Effector CD8-positive, alpha-beta T cell (primary cell): Measurements from ENCODE around the gene SLC7A14.

ENCODE experiments used
- DNase-seq: peaks from one replicate; lab custom pipeline; 2025; lab: John Stamatoyannopoulos, UW
- total RNA-seq, 4 experiments: gene quantifications; one replicate each; lab custom pipeline; 2026; lab: John Stamatoyannopoulos, UW

Gene SLC7A14
- 0 reads per million in 4 experiments for total RNA-seq

DNA sequence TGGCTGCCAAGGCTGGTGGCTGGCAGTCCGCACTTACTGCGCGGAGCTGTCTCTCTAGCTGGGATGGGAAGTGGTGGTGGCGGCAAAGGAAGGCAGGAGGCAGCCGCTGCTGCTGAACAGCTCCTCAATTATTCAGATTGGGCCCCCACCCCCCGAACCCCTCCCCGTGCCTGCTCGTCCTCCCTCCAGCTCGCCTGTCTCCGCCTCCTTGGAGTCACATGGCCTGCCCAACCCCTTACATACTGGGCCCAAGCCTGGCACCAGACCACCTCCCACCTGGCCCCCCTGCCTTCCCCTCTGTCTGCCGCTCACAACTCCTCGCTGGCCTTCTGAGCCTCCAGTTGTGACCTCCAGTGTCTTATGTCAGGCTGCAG is at the start of gene SLC7A14:
TSS of gene SLC7A14 (minus strand) at position 139 of the 374 bp plus-strand sequence. CDS start 59,139 bp downstream, outside the sequence.
- no peak for DNase-seq

DNA sequence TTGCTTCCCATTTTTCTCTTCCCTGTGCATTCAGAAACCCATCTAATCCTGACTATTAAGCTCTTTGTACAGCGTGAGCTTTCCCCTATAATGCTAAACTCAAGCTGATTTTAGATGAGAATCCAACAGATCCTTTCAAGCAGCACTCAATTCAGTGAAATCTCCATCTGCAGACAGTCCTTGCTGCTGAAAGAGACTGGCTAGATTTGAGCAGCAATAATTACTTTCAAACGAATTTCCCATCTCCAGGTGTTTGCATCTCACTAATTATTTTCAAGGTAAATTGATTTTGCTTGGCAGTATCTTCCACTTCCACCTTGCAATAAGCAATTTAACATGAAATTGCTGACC is 49.5 kb upstream of the SLC7A14 start:
- no peak for DNase-seq

DNA sequence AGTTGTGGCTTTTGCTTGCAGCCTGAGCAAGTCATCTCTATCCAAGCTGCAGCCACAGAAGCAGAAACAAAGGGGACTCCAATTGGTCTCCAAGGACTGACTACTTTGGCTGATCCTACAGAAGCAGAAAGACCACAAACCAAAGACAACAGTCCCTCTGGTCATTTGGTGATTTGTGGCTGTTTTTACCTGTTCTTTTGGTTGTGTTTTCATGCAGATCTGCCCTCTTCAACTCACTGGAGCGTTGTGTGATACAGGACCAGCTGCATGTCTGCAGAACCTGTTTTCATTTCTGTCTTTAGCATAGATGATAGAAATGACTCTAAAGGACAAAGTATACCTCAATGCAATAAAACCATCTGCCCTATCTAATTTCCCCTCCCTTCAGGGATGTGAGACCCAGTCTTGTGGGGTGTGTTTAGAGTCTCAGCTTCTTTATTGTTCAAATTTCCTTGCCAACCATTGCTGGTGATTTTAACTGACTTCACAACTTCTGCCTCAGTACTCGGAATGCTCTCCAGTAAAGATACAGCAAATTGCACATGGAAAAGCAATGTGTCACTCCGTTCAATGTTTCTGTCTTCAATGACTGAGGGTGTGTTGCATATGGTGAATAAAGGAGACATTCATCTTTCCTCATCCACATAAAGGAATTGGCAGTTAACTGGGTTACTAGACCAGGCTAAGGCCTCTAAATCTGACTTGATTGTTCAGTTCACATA is 48.9 kb upstream of the SLC7A14 start:
- DNase-seq = no peak

DNA sequence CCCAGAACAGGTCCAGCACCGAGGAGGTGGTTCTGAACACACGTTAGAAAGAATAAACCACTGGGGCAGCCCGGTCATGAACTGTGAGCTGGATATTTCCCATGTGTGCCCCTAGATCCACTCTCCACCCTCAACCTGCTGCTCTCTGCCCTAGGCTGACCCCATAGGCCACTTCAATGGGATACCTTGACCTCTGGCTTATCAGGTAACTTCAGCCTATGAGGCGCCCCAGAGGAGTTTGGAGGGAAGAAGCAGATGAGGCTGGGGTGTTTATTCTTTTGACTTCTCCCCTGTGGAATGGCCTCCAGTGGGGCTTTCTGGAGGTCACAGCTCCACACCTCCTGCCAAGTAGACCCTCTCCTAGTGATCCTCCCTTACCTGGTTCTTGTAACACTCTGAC is 47.7 kb upstream of the SLC7A14 start:
- DNase-seq = no peak

DNA sequence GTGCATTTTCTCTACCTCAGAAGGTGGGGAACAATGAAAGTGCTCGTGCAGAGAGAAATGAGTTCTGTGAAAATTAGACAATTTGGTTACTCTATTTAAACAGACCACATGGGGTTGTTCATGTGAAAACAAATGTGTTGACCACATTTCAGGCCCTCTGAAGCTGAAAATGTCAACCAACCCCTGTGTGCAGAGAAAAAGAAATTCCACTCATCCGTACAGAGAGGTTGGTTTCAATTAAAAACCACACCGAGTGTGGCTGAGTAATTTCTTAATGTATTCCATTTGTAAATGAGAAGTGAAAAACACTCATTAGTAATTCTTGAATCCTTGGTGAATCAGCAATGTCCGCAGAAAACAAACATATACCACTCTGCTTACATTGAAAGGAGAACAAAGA is 46.9 kb upstream of the SLC7A14 start:
- no peak for DNase-seq

DNA sequence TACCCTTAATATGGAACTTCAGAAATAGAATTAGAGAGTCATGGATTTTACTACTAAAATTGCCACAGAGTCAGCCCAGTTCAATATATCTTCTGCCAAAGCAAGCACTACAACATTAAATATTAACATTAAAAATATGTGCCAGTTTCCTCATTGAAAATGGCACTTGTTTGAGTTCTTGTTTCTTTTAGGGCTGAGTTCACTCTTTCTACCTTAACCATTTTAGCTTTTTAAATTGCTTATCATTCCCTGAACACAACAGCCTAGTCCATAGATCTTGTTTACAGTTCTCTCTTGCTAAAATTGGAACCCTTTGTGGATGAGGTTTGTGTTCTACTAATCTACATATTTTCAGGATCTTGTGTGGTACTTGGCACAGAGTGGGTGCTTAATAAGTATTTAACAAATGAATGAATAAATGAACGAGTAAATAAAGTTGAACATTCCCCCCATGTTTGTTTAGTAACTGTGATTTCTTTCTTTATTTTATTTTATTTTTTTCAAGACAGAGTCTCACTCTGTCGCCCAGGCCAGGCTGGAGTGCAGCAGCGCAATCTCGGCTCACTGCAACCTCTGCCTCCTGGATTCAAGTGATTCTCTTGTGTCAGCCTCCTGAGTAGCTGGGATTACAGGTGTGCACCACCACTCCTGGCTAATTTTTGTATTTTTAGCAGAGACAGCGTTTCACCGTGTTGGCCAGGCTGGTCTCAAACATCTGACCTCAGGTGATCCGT is 46.0 kb upstream of the SLC7A14 start:
- DNase-seq = no peak

DNA sequence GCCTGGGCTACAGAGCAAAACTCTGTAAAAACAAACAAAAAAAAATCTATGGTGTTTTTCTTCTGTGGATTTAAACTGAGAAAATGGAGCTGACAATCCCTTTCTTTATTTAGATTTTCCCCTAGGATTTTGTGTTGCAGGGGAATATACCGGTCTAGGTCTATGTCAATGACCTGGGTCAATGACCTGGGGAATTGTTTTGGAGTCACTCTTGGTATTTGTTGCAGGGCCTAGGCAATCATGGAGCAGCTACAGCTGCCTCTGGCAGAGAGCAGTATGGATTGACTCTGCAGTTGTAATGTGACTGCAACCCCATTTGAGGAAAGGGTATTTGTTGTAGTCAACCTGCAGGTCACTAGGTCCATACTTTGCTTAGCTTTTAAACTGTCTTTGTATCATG is 37.6 kb upstream of the SLC7A14 start:
- DNase-seq = no peak

DNA sequence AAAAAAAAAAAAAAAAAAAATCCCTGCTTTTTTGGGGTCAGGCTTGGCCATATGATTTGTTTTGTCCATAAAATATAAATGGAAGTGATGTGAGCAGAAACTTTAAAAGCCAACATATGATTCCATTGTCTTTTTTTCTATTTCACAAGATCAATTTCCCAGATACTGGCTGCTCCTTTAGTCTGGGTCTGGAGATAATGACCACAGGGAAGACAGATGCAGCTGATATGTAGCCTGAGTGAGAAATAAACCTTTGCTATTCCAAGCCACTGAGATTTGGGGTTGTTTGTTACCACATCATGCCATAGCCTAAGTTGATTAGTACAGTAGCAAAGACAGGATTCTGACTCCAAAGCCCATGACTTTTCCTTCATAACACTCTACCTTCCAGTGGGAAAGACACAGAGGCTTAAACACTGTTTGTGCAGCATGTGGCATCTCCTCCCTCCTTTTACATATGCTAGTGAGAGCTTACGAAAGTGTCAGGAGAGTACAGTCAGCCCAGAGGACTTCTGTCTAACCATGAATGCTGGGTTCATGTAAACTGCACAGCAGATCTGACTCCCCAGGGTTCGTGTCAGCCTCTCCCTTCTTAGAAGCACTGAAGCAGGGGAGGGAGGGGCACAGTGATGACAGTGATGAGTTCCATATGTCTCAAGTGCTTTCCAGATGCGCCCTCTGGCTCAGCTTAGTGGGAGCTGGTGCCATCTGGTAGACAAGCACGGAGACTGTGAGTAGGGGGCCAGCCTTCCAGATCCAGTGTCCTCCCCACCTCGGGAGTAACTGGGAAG is 36.7 kb upstream of the SLC7A14 start:
- DNase-seq = no peak

DNA sequence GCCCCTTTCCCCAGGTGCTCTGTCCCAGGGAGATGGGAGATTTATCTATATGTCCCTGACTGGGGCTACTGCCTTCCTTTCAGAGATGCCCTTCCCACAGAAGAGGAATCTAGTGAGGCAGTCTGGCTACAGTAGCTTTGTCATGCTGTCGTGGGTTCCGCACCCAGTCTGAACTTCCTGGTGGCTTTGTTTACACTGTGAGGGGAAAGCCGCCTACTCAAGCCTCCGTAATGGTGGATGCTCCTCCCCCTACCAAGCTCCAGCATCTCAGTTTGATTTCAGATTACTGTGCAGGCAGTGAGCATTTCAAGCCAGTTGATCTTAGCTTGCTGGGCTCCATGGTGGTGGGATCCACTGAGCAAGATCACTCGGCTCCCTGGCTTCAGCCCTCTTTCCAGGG is 35.4 kb upstream of the SLC7A14 start:
- DNase-seq = no peak

DNA sequence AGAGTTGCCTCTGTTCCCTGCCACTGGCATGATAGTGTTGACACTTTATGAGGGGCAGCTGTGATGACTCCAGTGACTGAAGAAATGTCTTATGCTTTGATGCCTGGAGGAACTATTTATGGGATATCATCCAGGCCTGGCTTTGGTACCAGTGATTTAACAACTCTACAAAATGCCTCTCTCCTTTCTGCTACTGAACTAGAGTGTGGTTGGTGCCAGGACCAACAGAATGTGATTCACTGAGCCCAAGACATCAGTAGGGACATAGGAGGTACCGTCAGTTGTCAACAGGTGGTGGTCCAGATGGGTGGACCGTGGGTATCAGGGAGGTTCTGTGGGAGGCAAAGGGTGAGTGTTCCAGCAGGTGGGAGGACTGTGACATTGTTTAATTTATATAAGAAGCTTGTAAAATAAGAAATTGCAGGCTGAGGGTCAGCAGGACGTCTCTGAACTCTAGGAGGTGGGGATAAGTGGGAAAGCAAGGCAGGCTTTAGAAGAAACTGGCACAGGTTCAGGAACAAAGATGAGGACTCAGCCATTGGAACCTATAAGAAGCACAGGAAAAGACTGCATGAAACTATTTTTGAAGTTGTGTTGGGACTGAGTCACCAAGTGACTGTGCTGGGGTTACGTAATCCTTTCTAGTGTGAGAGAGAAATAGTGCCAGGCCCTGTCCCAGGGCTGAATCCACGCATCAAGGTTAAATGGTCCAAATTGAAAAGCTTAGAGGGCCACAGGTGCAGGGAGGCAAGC is 28.5 kb upstream of the SLC7A14 start:
- DNase-seq = no peak

DNA sequence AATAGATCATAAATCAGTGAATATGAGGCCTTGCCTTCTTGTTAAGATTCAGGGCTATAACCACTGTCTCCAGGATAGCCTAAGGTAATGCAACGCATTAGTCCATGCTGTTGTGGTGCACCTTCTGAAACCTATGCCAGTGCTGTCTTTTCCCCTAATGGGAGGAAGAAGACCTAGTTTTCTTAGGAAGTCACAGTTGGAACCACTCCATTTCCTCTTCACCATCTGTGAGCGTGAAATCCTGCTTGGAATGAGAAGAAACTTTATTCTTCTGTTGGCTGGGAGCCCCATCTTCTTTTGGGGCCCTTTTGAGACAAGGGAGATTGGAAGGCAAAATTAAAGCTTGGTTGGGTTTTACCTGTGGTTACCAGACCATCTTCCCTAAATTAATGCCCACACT is 25.9 kb upstream of the SLC7A14 start:
- no peak for DNase-seq

DNA sequence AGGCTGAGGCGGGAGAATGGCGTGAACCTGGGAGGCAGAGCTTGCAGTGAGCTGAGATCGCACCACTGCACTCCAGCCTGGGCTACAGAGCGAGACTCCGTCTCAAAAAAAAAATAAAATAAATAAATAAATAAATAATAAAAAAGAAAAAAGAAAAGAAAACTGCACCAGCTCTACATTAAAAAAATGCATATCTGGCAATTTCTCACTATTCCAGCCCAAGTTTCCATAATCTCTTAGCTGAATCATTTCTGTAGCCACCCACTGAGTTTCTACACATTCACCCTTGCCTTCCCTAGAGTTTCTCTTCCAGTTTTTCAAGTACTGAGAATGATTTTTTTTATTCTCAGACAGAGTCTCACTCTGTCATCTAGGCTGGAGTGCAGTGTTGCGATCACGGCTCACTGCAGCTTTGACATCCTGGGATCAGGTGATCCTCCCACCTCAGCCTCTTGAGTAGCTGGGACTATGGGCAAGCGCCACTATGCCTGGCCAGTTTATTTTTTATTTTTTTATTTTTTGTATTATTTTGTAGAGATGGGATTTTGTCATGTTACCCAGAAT is 24.5 kb upstream of the SLC7A14 start:
- no peak for DNase-seq

DNA sequence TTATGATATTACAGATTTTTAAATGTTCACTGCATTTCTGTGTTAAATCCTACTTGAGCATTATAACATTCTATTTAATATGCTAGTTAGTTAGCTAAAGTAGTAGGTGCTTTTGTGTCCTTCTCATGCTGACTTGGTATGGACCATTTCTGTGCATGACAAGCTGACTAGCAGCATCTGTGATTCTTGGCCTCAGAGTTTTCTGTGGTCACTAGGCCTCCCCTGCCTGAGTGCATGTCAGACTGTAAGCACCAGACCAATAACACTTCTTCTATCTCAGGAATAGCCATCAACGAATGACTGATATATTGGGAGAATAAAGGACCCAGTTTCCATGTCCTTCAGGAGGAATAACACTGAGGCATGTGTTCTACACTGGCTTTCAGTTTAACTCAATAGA is 22.6 kb upstream of the SLC7A14 start:
- DNase-seq = no peak

DNA sequence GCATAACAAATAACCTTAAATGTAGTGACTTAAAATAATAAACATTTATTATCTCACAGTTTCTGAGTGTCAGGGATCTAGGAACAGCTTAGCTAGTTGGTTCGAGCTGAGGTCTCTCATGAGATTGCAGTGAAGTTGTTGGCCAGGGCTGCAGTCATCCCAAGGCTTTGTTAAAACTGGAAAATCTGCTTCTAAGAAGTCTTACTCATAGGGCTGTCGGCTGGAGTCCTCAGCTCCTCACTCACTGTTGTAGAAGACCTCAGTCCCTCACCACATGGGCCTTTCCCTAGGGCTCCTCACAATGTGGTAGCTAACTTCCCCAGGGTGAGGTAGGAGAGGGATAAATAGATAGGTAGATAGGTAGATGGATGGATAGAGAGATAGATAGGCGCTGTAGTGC is 20.8 kb upstream of the SLC7A14 start:
- no peak for DNase-seq

DNA sequence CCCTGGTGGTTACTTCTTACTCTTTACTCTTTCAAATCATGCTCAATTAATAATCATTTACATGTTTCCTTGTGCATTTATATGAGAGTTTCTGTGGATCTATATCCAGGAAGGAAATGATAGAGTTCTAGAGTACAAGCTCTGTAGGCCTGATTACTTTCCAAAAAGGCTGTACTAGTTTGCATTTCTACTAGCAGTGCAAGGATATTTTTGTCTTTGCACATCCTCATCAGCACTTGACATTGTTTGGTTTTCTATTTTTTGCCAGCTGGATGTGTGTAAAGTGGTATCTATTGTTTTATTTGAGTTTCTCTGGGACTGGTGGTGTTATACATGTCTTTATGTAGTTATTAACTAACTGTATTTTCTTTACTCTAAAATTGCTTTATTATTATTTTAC is 19.6 kb upstream of the SLC7A14 start:
- no peak for DNase-seq

DNA sequence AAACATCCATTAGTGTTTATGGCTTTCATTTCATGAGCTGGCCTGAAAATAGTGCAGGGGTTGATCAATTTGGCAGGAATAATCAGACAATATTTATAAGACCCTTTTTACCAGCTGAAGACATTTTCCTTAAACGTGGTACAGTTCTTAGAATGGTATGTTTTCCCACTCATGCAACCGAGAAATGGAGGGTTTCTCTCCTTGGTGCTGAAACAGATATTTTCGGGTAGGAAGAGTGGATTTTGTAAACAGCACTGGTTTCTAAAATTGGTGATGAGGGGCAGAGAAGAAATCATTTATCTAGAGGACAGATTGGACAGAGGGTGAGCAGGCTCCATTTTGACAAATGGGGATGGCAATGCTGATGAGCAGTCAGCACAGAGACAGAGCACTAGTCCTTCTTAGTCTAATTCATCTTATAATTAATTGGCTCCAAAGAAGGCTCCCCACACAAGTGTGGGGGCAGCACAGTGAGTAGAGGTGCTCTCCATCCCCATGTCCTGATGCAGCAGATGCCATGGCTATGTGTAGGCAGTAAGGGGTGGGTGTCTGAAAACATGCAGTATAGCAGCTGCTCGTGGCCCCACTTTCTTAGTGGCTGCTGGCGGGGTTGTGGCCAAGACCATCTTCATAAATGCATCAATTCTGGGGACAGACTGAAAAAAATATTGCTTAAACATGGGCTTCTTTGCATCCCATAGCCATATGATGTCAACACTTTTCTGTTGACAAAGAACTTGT is 18.1 kb upstream of the SLC7A14 start:
- DNase-seq = no peak

DNA sequence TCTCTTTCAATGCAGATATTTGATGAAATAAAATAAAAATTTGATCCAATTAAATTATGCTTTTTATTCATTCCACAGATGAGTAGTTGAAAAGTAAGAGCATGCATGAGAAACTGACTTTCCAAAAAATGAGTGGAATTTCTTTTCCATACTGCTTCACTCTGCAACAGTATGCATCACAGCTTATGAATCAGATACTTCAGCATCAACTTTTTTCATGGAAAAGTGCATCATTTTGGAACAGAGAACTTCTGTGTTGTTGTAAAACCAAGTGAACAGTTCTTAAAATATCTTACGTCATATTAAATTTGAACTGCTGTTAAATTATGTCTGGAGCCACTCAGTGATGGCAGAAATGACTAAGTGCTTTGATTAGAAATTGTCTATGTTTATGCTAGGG is 16.7 kb upstream of the SLC7A14 start:
- DNase-seq = no peak

DNA sequence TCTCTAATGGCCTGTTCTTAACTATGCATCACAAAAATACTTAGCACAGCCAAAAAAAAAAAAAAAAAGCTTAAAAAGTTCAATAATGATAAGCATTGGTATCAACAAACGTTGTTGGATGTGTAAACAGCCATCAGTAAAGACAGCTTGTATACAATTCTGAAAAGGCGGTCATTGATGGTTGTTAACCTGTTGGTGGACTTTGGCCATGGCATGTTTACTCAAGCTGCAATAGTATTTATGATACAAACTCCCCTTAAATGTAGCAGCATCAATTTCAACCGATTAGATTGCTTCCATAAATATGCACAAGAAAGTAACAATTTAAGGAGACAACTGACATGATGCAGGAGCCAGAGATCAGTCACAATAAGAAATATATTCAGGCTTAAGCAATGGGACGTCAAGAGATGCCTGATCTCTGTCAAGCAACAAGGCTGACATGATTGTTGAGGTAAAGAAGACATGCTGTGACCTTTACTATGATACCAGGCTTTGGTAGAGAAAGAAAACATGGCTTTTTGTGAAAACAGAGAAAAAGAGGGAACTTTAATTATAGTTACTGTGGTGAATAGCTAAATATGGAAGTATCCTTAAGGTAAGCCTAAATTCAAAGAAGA is 14.2 kb upstream of the SLC7A14 start:
- DNase-seq = no peak

DNA sequence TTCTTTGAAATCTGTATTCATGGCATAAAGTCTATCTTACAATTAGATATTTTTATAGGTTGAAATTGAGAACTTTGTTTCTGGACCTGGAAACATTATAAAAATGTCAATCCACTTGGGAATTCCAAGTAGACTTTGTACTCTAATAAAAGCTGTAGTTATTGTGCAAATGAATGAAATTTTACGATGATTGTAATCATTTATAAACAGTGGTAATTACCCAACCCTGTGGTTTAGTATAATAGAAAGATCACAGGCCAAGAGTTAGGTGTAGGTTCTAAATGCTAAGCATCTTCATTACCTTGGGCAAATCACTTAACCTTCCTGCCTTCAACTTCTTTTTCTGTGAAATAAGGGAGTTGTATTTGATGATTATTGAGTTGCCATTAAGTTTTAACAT is 13.2 kb upstream of the SLC7A14 start:
- no peak for DNase-seq

DNA sequence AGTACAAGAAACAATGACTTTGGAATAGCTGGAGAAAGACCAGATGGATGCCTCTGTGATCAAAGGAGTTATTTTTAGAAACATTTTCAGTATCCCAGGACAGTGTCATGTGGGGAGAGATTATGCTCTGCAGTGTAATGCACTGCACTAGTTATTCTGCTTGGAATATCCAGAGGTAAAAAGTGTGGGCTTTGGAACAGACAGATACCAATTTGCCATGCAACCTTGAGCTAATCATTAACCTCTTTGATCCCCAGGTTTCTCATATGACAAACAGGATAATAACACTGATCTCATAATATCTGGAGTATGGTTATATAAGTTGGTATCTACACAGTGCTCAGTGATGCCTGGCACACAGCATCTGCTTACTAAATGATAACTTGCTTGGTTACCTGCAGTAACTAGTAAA is 12.2 kb upstream of the SLC7A14 start:
- DNase-seq = no peak

DNA sequence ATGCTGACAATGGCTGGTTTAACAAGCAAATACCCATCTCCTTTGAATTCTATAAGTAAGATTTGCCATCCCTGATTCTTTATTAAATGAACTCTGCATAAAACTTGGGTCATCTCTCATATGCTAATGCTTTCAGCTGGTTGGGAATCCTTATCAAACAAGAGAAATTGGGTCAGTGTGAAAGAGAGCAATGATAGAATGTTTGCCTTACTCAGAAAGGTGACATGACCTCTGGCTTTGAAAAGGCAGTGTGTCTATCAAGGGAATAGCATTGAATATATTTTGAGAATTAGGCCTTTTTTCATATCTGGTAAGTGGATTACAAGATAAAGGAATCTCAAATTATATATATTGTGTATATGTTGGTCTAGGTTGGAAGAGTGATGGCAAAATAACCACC is 8.7 kb upstream of the SLC7A14 start:
- DNase-seq = no peak
